Activated T-helper 9 cell treated with anti-CD3 and anti-CD28 coated beads, Interleukin-2, amount 50 U/mL, for 16 hours (primary cell): ENCODE measurements around the gene ABCA13.

Source experiments
- DNase-seq: peaks from one replicate; pipeline ENCODE4 v3.0.0-alpha.2; 2020; ENCODE audit warnings: low read depth

The ABCA13 gene

DNA sequence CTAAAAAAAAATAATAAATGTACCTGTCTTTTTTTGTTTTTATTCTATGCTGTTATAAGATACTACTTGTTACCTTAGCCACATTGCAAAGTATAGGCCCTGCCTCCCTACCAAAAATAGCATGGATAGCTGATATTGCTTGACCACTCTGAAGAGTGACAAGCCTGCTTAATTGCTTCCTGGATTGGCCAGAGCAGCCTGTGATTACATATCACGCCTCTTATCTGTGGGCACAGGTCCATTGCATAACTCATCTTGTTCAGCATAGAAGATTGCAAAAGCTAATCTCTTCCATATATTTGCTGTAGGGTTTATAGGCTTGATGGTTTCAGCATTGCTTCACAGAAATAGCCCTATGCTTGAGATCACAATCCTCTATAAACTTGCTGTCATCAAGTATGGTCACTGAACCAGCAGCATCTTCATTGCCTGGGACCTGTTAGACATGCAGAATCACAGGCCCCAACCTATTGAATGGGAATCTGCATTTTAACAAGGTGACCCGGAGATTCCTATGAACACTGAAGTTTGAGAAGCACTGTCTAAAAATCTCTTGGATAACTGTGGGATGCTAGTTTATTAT lies 472.3 kb downstream of the ABCA13 start:
- no peak for DNase-seq

GRCh38 chr7:48658138-48658537 lies 486.9 kb downstream of the ABCA13 start:
- no peak for DNase-seq

DNA sequence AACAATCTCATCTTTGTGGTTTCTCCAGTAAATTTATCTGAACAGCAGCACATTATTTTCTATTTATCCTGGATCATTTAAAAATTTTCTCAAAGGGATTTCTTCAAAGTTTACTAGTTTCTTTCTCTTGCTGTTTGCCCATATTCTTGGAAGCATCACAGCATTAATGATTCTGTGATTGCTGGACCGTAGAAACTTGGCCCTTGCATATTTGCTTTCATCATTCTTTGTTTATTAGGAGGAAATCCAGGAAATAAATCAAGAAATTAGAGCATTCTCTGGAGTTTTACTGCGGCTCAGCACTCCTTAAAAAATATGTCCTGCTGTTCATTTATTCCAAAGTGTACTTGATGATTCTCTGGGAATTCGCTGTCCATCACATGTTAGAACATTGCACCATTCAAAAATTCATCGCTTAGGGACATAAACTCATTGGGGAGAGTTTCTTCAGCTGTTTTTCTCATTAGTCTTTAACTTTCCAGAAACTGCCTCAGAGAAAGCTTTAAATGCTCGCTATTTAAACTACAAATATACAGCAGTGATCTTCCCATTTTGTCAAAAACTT lies 489.1 kb downstream of the ABCA13 start:
- no peak for DNase-seq

DNA sequence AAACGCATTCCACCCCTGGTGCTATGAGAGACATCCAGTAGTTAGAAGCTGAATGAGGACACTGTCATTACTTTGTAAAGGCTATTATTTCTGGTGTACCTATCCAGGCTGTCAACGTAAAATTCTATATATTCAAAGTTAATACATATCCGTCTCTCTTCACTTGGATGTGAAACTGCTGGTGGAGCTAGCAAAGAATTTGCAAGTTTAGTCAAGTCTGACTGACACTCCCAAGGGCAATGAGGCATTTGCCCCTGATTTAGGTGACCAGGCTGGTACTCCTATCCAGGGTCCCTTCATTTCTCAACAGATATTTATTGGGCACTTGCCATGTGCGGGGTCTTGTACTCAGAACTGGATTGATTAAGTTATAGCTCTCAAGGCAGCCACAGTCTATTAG lies 493.0 kb downstream of the ABCA13 start:
- DNase-seq, result no peak

DNA sequence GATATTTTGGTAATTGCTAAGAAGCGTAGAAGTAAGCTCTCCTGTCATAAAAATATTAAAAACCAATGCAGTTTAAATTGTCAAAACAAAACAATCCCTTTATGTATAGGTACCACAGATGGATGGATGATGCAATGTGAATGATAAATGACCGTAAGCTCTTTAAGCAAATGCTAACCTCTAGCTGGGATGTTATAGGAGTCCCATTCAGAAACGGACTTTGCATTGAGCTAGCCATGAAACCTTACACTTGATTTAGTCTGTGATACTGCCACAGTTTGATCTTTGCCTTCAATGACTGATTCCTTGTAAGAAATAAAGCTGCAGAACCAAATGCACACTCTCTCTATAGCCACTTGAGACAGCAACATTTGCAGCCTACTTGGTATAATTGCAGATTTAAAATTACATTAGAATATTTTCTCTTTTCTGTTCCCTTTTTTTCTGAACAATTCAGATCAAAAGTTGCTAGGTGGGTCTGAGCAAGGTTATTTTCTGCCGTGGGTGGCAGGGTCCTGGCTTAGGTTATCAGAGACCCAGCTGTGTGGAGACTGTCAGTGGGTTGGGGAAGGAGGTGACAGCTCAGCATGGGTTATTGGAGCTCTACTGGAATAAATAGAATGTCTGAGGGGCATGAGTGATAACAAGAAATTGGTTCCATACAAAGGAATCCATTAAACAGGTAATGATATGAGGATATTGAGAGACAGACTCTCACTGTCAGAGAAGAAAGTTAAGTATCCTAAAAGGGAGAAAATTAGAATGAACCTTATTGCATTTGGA lies 494.3 kb downstream of the ABCA13 start:
- no peak for DNase-seq

DNA sequence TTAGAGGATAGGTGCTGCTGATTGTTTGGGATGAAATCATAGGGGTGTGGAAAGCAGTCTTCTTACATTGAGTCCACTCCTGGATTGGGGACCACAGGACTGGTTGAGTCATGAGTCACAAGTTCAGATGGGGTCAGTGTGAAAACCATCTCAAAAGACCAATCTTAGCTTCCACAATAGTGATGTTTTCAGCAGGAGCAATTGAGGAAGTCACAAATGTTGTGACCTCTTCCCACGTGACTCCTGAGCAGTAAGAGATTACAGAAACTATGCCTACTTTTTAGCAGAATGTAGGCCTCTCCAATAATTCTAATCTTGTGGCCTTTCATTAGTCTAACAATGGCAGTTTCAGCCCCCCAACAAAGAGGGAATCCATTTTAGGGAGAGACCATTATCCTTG lies 496.1 kb downstream of the ABCA13 start:
- no peak for DNase-seq

DNA sequence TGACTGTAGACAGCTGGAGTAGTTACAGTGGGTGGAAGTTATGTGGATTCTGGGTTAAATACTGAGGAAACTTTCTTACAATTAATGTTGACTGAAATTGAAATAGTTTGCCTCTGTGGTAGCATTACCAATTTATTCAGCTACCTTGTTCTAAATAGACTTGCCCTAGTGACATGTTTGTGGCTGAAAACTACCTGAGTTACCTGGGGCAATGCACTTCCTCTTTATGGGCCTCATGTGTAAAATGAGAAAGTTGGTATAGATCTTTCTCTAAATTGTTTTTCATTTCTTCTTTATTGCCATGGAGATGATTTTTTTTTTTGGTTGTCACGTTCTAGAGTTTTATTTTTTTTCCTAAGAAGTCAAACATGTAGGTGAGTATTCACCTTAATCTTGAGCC lies 500.4 kb downstream of the ABCA13 start:
- no peak for DNase-seq

DNA sequence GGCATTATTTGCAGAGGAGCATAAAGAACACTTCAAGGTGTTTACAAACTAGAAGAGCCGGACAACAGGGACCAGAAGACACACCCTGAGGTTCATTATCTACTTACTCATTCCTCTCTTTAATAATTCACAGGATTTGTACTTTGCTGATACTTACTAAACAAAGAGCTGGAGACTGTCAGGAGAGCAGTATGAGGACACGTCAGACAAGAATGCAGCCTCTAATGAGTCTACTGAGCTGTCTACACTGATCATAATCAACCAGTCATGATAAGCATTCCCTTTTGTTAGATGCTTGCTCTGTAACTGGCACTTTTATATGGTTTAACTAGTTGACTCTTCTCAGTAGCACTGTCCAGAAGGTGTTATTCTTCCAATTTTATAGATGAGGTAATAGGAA lies 509.7 kb downstream of the ABCA13 start:
- no peak for DNase-seq

- no peak for DNase-seq
Observed at GRCh38 chr7:48691788-48692187, 520.5 kb downstream of the ABCA13 start.
